ENCODE measurements around the gene IMPG2.
"Not testable (repeated sequence)": the region's sequence is repeated elsewhere in the genome, so short reads cannot be mapped to it uniquely, and the experiment has no call there.

Gene IMPG2

GRCh38 chr3:101320475-101320874, at the start of gene IMPG2:
TSS of gene IMPG2 (minus strand) at chr3:101320575. CDS start at chr3:101320372, 203 bp downstream.
- DNase-seq = no peak

DNA sequence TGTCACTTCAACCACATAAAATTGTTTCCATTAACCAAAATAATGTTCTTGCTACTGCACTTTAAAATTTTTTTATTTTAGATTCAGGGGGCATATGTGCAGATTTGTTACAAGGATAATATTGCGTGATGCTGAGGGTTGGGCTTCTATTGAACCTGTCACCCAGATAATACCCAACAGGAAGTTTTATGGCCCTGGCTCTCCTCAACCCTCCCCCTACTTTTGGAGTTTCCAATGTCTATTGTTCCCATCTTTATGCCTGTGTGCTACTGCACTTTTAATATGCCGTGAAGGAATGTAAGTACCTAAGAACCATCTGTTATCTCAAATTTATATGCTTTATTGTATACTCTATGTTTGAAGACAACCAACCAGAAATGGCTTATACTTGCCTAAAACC, 42.0 kb upstream of the IMPG2 start:
- no peak for DNase-seq

DNA sequence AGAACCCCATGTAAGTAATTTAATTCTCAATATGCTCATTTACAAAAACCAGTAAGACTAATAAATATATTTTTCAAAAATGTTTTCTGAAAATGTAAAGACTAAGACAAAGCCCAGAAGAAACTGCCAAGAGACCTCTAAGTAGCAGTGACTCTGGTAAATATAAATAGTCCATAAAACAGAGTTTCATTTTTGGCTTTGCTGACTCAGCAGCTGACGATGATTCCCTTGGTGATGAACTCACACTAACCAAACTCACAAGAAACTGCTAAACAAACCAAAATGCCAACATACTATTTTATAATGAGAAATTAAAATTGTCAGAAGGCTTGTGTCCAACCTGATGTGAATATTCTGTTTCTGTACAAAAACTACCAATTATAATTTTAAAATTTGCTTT, 31.5 kb upstream of the IMPG2 start:
- no peak for DNase-seq

- DNase-seq = no peak
These were observed 20.2 kb upstream of the IMPG2 start for GRCh38 chr3:101340591-101340990.

DNA sequence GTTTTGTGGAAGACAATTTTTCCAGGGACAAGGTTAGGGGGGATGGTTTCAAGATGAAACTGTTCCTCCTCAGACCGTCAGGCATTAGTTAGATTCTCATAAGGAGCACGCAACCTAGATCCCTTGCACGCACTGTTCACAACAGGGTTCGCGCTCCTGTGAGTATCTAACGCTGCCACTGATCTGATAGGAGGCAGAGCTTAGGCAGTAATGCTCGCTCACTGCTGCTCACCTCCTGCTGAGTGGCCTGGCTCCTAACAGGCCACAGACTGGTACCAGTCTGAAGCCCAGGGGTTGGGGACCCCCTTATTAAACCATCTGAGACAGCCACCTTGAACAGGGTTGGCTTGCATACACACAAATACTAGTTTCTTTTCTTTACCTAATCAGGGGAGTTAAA, 13.5 kb upstream of the IMPG2 start:
- DNase-seq = no peak

DNA sequence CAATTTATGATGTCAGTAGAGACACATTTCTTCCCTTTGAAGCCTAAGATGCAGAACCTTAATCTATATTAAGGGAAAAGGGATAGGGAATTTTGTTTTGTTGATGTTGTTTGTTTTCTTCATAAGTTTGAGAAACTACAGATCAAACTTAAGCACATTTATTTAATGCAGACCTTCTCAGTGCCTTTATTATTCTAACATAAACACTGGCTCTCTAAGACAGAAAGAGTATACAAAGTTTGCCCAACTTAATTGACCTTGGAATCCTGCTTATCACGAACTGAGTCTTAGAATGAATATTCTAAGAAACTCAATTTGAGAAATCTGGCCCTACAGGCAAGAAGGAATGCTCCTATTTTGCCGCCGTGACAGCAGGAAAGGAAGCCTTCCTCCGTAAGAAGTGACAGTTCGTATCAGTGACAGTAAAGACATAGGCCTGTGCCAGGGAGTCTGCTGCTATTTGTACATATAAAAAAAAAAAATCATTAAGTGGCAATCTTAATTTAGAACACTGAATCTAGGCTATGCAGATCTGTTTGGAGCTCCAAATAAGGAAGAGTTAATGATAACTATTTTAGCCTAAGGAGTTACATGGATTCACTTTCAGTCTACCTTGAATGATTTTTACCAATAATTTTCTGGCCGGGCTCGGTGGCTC, 8.8 kb upstream of the IMPG2 start:
- DNase-seq = no peak

DNA sequence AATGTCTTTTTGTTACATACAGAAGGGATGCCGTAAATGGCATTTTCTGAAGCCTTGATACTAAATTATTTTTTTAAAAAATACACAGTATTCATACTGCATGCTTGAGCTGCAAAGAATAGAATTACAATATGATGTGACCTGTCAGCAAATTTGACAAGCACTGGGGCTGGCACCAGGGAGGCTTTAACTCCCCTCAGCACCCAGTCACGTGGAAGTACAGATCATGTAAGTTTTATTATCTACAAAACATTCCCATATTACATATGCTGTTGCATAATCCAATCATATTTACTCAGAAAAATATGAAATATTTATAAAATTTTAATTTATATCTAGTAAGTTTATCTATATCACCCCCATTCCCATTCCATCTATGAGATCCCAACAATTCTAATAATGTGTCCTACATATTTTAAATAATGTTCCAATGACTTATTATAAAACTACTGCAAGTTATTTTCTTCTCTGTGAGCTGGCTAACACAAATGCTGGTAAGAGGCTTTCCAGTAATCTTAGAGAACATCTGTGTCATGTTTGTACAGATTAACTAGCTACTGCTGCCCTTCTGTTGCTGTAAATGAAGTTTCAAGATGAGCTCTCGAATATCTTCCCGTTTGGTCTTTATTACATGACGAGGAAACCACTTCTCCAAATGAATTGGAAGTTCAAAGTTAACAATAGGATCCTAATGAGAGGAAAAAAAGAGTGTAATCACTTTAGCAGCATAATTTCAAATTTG, 5.2 kb upstream of the IMPG2 start:
- no peak for DNase-seq

DNA sequence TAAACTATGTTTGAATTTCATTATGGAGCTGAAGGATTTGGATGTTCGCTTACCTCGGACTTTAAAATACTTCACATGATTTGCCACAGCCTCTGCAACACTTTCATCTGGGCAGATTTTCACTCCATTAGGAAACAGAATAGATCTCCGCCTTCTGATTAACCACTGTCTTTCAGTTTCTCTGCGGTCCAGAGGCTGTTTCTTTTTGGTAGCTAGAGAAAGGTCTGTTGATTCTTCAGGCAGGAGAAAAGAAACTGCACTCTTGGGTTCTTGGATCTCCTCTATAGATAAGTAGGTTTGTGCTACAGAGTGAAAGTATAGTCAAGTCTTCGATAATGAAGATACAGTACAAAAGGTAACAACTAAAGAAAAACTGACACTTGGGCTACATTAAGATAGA, 844 bp downstream of the IMPG2 start:
- DNase-seq = no peak

DNA sequence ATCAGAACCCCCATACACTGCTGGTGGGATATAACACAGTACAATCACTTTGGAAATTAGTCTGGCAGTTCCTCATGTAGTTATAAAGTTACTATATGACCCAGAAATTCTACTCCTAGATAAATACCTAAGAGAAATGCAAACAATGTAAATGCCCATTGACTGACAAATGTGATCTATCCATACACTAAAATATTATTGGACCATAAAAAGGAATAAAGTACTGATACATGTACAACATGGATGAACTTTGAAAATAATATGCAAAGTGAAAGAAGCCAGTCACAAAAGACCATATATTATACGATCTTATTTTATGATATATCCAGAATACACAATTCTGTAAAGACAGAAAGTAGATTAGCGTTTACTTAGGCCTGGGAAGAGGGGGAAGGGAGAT, 7.8 kb downstream of the IMPG2 start:
- no peak for DNase-seq

- DNase-seq = no peak
These were observed 8.7 kb downstream of the IMPG2 start for GRCh38 chr3:101311676-101312075.

- DNase-seq = no peak
These were observed 9.4 kb downstream of the IMPG2 start for GRCh38 chr3:101310978-101311375.

GRCh38 chr3:101308147-101308772, 12.1 kb downstream of the IMPG2 start:
- DNase-seq = not testable (repeated sequence)

GRCh38 chr3:101303836-101304235, 16.5 kb downstream of the IMPG2 start:
- no peak for DNase-seq

DNA sequence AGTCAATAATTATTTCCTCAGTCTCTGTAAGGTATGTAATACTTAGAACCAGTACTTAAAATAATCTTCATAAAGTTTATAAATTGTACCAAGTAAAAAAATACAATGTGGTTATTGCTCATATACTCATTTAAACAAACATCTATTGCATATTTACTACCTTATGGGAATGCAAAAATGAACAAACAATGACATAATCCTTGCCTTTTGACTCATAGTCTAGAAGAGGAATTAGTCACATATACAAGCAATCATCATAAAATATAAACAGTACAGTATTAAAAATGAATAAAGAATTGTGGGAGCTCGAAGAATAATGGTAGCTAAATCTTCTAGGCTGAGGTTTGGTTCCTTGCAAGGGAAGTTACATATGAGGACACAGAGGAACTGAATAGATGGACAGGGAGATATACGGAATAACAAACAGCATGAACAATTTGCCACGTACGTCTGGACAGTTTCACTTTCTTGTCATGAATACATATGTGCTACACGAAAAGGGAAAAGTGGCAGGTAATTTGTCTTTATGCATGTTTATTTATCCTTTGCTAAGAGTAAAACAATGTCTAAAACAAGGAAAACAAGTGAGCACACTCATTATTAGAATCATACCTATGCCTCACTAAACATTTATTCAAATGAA, 17.2 kb downstream of the IMPG2 start:
- no peak for DNase-seq

DNA sequence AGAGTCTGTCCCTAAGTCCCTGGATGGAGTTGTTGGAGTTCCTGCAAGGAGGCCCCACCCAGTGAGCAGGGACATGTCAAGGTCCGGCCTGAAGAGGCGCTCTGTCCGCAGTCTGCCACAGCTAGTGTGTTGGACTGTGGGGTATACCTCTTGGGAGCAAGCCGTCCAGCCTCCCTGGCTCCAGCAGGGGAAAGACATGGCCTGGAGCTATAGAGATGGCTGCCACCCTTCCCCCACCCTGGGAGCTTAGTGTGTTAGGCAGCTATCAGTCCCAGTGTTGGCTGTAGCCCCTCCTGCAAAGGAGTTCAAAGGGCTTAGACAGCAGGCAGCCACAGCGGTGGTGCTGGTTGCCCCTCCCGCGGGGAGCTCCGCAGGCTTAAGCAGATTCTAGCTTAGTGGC, 20.3 kb downstream of the IMPG2 start:
- DNase-seq = no peak

DNA sequence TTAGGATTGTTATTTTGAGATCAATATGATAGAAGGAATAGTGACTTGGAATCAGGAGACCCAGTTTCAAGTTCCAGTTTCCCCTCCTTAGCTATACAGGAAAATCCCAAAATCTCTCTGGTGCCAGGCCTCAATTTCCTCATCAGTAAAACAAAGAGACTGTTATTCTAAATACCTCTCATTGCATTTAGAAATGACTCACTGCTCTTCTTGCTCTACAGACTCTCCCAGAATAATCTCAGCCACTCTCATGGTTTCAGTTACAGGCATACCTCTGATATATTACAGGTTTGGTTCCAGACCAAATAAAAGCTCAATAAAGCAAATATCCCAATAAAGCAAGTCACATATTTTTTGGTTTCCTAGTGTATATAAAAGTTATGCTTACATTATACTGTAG, 28.3 kb downstream of the IMPG2 start:
- DNase-seq = no peak

DNA sequence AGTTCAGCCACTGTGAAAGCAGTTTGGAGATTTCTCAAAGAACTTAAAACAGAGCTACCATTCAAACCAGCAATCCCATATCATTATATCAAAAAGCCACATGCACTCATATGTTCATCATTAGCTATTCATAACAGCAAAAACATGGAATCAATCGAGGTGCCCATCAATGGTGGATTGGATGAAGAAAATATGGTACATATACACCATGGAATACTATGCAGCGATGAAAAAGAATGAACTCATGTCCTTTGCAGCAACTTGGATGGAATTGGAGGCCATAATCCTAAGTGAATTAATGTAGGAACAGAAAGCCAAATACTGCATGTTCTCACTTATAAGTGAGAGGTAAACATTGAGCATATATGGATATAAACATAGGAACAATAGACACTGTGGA, 32.1 kb downstream of the IMPG2 start:
- DNase-seq = no peak

DNA sequence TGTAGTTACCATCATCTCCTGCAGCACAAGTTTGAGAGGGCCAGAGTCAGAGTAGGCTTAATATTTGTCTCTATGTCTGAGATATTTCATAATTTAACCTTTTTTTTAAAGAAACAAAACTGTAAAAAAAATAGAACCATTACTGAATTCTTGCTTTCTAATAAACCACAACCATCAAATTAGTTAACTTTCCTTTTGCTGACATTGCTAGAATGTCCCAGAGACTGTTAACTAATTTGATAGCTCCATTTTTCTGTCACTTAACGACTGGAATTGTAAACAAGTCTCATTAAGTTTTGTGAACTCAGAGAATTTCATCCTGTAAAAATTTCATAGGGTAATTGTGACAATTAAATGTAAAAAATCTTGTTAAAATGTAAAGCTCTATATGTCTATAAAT, 35.6 kb downstream of the IMPG2 start:
- DNase-seq = no peak

DNA sequence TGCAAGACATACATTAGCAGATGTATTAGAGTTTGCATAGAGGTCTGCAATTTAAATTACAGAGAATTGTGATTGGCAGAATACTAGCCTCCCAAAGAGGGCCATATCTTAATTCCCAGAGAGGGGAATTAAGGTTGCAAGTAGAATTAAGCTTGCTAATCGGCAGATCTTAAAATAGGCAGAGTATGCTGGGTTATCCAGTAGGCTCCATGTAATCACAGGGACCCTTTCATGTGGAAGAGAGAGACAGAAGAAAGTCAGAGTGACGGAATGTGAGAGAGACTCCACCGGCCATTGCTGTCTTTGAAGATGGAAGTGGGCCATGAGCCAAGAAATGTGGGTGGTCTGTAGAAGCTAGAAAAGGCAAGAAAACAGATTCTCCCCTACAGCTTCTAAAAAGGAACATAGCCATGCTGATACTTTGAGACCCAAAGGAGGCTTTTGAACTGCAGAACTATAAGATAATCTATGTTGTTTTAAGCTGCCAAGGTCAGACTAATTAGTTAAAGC, 38.8 kb downstream of the IMPG2 start:
- no peak for DNase-seq

DNA sequence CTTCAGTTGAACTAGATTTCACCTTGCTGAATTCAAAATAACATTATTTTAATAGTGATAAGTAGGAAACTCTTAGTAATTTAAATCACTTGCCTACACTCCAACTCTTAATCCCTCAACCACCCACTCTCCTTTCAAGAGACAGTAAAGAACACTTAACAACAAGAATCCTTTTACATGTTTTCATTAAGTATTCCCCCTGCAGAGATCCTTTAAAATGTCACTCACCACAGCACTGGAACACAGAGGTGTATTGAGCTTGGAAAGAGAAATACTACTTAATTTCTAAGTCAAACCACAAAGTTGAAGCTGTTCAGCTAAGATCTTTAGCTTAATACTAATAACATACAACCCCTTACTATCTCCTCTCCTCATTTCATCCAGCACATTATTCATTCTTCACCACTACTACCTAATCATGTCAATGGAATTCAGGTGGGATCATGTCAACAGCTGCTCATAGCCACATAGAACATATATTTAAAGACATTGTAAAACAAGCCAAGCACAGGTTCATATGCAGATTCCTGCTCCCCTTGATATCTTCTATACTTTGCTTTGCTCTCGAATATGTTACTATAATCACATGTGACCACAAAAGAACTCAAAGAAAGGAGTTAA, 40.5 kb downstream of the IMPG2 start:
- DNase-seq = no peak

DNA sequence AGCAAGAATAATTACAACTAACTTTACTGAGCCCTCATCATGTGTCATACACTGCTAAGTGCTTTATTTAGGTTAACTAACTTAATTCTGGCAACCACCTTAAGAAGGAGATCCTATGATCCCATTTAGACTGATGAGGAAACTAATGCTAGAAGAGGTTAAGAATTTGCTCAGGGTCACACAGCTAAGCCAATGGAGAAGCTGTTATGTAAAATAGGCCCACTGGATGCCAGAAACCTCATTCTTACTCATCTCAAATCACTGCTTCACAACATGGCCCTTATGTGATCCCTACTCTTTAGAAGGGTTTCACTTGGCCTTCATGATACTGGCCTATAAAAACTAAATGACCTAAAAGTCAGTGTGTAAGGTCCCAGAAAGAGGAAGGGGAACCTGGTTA, 41.2 kb downstream of the IMPG2 start:
- DNase-seq = no peak

DNA sequence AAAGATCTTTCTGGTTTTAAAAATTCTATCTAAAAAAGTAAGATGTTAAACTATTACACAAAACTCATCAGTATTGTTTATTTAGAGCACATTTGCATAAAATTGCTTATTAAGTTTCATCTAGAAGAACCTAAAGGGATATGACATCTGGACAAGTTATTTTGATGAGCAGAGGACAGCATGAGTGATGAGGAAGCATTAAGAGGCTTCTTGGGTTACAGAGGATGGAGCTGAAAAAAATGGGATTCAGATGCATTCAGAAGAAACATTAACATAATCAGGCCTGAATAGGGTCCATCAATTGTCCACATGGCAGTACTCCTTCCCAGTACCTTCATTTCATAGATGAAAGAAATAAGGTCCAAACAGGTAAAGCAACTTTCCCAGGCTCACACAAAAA, 41.6 kb downstream of the IMPG2 start:
- no peak for DNase-seq

GRCh38 chr3:101273608-101274007, 46.8 kb downstream of the IMPG2 start:
- no peak for DNase-seq
